ENCODE results near the gene C2orf72.

DNA sequence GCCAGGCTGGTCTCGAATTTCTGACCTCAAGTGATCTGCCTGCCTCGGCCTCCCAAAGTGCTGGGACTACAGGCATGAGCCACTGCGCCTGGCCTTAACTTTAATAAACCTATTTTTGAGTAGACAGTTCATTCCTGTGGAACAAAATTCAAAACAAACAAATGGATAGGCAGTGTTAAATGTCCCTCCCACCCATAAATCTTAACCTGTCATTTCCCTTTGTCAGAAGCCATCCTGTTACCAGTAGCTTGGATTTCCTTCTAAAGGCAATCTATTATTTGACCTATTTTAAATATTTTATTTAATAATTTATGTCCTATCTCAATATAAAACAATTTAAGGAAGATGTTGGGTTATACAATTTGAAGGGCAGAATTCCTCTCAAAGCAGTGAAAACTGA, 6.6 kb upstream of the C2orf72 start:
- no peak for TF ChIP-seq POLR2A (IDR thresholded peaks at IDR 0.05)
- TF ChIP-seq CTCF (IDR thresholded peaks at IDR 0.05), result no peak

Measured in breast epithelium (tissue), 3 donors.